K562 (cell line): ENCODE data around the gene JUNB. TPM values are rescaled to one million over a fixed set of nuclear protein-coding genes. Genes with fewer than 3 reads are reported as not detected.
A peak's percentile ranks its signal among the peaks of the same experiment; 100 is the strongest.

Experiments
- FUS ChIP-seq: fragments of 200-400 bp; formaldehyde crosslinking; optimal IDR thresholded peaks from 2 replicates; pipeline ENCODE3; 2017; ENCODE audit warnings: low read depth, low read length
- HOXB6 ChIP-seq: fragments of 250-450 bp; sonication (Bioruptor Pico); IDR thresholded peaks from 2 replicates; pipeline ENCODE4 v1.5.1; 2022; ENCODE audit warnings: mild to moderate bottlenecking, borderline replicate concordance
- RBFOX2 ChIP-seq: fragments of 200-400 bp; formaldehyde crosslinking; IDR thresholded peaks from 2 replicates; pipeline ENCODE4 v1.6.1; 2017; ENCODE audit warnings: low read depth, mild to moderate bottlenecking, low read length, moderate library complexity
- RREB1 ChIP-seq: fragments of 250-450 bp; sonication (Bioruptor Pico); IDR thresholded peaks from 2 replicates; pipeline ENCODE4 v1.4.0; 2020
- RUNX1 ChIP-seq: sonication (generic); IDR thresholded peaks from 2 replicates; pipeline ENCODE4 v1.6.1; 2016; ENCODE audit warnings: antibody characterized with exemption, low read depth
- SLC30A9 ChIP-seq: fragments of 250-450 bp; sonication (Bioruptor Pico); IDR thresholded peaks from 2 replicates; pipeline ENCODE4 v1.8.0; 2022; ENCODE audit warnings: mild to moderate bottlenecking, moderate library complexity
- SRSF1 ChIP-seq: fragments of 200-400 bp; formaldehyde crosslinking; IDR thresholded peaks from 2 replicates; pipeline ENCODE4 v1.6.1; 2017; ENCODE audit warnings: mild to moderate bottlenecking, low read depth, low read length, moderate library complexity
- TBL1XR1 ChIP-seq, 2 experiments: IDR thresholded peaks; 2 replicates each; pipeline ENCODE4 v1.6.1; 2012; ENCODE audit warnings: improper control_type of control experiment in 2 of 2, low read length in 2 of 2, mild to moderate bottlenecking in 1 of 2
- THRB ChIP-seq: fragments of 450-650 bp; formaldehyde crosslinking; conservative IDR thresholded peaks from 2 replicates; pipeline ENCODE4 v1.4.0; 2022; ENCODE audit warnings: mild to moderate bottlenecking, missing genetic modification characterization
- XRCC3 ChIP-seq: fragments of 450-650 bp; IDR thresholded peaks from 2 replicates; pipeline ENCODE4 v1.6.1; 2017; ENCODE audit warnings: mild to moderate bottlenecking, moderate library complexity
- ZNF134 ChIP-seq: fragments of 250-450 bp; sonication (Bioruptor Pico); conservative IDR thresholded peaks from 2 replicates; pipeline ENCODE4 v1.4.0; 2020
- polyA plus RNA-seq, 8 experiments: library from polyadenylated mRNA; depleted of rRNA in 4 of 8; stranded (reverse) in 5 of 8; unstranded in 3 of 8; fragments of >200 nt; fragmentation: Nextera tagmentation in 2 of 8; fragmentation: Illumina TruSeq in 1 of 8; extraction: Ambion mirVana in 2 of 8; extraction: Trizol in 1 of 8; gene quantifications; 2 replicates each; pipeline versions ENCODE4 v1.2.1 to v1.2.3, GENCODE V29; 2011 to 2014; ENCODE audit warnings: inconsistent platforms in 1 of 8, missing spikeins in 1 of 8
- total RNA-seq, 7 experiments: library from RNA; depleted of rRNA in 6 of 7; stranded (reverse); fragments of >200 nt in 6 of 7; fragmentation: Illumina TruSeq in 2 of 7; extraction: Trizol in 2 of 7; gene quantifications; 2 replicates each; pipeline versions ENCODE4 v1.2.1 to v1.2.3, GENCODE V29; 2011 to 2021; ENCODE audit warnings: low replicate concordance in 1 of 7
- TF ChIP-seq, protein P1 (sequence below), 2 experiments: fragments of 450-650 bp; IDR thresholded peaks; 2 replicates each; pipeline ENCODE4 v1.6.1; 2016; ENCODE audit warnings: mild to moderate bottlenecking in 2 of 2, borderline replicate concordance in 1 of 2, low read depth in 1 of 2, moderate library complexity in 1 of 2

The JUNB gene
- total and polyA plus RNA-seq, 9 of the 15 experiments (the other 6 are each of a cell fraction or from before 2014, with no cell fraction given), result 0.23 to 88.1 (median 13.1) TPM

- TF ChIP-seq RREB1, result no peak
- TF ChIP-seq HOXB6 (CRISPR knock-in tag), result no peak
- no peak for TF ChIP-seq SRSF1
- TF ChIP-seq FUS, result no peak
- TF ChIP-seq SLC30A9 (CRISPR knock-in tag), result no peak
- no peak for TF ChIP-seq TBL1XR1 (IDR thresholded peaks at IDR 0.05; ENCODE audit: low read length in 2 of 2)
- TF ChIP-seq, protein P1, sequence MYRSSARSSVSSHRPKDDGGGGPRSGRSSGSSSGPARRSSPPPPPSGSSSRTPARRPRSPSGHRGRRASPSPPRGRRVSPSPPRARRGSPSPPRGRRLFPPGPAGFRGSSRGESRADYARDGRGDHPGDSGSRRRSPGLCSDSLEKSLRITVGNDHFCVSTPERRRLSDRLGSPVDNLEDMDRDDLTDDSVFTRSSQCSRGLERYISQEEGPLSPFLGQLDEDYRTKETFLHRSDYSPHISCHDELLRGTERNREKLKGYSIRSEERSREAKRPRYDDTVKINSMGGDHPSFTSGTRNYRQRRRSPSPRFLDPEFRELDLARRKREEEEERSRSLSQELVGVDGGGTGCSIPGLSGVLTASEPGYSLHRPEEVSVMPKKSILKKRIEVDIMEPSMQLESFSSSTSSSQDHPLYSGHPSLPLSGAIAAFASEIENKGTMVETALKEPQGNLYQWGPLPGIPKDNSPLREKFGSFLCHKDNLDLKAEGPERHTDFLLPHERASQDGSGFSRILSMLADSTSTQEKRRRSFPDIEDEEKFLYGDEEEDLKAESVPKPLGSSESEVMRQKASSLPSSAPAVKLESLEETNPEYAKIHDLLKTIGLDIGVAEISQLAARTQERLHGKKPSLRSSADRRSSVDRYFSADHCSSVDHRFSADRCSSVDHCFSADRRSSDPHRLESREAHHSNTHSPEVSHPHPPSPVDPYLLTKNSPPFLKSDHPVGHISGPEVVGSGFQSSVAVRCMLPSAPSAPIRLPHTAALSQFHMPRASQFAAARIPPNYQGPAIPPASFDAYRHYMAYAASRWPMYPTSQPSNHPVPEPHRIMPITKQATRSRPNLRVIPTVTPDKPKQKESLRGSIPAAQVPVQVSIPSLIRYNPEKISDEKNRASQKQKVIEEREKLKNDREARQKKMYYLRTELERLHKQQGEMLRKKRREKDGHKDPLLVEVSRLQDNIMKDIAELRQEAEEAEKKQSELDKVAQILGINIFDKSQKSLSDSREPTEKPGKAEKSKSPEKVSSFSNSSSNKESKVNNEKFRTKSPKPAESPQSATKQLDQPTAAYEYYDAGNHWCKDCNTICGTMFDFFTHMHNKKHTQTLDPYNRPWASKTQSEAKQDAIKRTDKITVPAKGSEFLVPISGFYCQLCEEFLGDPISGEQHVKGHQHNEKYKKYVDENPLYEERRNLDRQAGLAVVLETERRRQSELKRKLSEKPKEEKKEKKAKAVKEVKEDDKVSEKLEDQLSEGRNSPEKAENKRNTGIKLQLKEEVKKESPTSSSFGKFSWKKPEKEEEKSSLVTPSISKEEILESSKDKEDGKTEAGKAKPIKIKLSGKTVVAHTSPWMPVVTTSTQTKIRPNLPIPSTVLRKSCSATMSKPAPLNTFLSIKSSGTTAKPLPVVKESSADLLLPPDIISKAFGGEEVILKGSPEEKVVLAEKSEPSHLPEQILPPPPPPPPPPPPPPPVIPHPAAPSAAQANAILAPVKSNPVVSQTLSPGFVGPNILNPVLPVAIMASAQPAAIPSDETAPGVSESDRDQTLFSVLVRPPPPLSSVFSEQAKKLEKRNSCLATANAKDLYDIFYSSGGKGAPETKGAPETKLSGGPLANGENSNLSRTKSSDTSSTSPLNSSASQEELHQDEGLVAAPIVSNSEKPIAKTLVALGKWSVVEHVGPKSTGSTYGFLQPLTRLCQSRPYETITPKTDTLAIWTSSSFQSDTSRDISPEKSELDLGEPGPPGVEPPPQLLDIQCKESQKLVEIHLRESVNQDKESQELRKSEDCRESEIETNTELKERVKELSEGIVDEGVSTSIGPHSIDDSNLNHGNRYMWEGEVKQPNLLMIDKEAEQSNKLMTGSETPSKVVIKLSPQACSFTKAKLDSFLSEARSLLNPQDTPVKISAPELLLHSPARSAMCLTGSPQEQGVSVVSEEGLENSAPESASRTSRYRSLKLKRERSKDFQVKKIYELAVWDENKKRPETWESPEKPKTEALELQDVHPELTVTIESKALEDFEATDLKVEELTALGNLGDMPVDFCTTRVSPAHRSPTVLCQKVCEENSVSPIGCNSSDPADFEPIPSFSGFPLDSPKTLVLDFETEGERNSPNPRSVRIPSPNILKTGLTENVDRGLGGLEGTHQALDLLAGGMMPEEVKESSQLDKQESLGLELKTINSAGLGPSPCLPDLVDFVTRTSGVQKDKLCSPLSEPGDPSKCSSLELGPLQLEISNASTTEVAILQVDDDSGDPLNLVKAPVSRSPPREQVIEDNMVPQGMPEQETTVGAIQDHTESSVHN (IDR thresholded peaks at IDR 0.05; ENCODE audit: borderline replicate concordance in 1 of 2, low read depth in 1 of 2), result no peak
- no peak for TF ChIP-seq RUNX1
- TF ChIP-seq ZNF134 (CRISPR knock-in tag), result no peak
- no peak for TF ChIP-seq XRCC3
- no peak for TF ChIP-seq THRB
- peak; percentile 40; the same call in 1 of the 2 replicates for TF ChIP-seq RBFOX2
Measured at GRCh38 chr19:12757544-12758274, 33.6 kb upstream of the JUNB start (continued).
